Stimulated activated CD4-positive, alpha-beta T cell treated with anti-CD3 and anti-CD28 coated beads, TNF-alpha, amount 100 ng/mL, for 1 hour (primary cell): ENCODE results near the gene IGDCC3.
A peak's percentile ranks its signal among the peaks of the same experiment; 100 is the strongest.
"Not testable (repeated sequence)": the region's sequence is repeated elsewhere in the genome, so short reads cannot be mapped to it uniquely, and the experiment has no call there.

ENCODE experiments used
- DNase-seq, 3 donors: peaks; one replicate each; pipeline ENCODE4 v3.0.0-alpha.2; 2020; ENCODE audit warnings: low read depth in 3 of 3, low spot score in 1 of 3

IGDCC3 gene

DNA sequence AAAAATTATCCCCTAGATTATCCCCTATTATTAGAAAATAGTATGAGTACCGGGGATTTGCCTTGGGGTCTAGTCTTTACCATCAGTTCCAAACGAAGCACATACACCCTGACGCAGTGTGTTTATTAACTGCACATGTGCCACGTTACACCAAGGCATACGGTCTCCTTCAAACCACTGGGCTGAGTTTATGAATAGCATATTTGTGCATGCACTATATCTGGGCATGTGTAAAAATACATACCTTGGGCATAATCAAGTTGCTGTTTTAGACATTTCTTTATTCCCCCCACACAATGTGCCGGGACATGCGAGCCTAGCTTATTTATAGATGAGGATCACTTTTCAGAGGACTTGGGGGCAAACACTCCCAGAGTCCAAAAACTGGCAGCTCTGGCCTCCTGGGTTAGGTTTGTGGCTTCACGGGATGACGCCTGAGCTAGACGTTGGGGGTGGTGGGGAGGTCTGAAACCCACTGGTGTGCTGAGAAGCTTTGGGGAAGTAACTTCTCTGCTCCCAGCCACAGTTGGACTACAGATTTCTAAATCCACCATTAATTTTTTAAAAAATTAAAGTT is 28.7 kb upstream of the IGDCC3 start:
- DNase-seq = no peak

DNA sequence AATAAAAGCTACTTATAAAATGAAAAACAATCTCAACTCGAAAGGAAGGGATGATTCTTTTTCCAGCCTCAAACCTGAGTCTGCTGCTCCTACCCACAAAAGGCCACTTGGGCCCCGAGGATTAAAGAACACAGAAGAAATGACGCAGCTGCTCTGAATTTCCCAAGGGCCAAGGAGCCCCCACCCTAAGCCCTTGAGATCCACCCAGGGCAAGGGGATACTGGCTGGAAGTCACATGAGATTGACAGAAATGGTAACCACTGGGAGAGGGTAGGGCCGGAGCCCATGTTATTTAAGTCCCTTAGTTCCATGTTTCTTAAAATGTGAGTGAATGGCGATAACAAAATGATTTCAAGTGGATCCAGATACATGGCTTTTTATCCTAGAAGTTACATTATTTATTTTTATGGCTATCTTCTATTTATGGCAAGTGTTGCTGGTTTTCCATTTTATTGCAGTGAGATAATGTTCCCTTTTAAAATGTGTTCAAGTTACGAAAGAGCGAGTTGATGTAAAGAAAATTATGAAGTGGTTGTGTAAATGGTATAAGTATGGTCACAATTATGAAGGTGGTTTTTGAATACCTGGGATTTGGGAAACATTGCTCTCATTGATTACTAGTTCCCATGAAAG is 28.1 kb upstream of the IGDCC3 start:
- DNase-seq = no peak

DNA sequence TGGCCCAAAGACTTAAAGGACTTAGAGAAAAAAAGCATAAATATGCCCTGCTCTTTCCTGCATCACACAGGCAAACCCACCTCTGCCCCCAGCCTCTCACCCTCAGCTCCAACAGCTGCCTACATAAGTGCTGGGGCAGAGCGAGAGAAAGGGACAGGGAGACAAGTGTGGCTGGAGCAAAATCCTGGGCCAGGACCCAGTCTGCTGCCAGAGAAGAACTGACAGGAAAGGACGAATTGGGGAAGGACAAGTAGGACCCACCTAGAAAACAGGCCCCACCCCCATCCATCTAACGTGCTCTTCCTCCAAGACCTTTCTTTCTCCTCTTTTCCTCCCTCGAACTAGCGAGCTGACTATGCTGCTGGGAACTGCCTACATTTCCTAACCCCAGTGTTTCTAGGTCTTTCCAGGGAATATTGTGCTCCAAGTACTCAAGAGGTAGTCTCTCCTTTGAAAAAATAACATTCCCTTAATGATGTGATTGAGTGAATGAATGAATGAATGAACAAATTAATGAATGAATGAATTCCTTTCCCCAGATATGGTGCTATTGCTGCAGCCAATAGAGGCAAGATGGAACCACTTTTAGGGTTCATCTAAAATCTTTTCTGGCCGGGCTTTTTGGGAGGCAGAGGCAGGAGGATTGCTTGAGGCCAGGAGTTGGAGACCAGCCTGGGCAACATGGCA is 26.5 kb upstream of the IGDCC3 start:
- DNase-seq = no peak

DNA sequence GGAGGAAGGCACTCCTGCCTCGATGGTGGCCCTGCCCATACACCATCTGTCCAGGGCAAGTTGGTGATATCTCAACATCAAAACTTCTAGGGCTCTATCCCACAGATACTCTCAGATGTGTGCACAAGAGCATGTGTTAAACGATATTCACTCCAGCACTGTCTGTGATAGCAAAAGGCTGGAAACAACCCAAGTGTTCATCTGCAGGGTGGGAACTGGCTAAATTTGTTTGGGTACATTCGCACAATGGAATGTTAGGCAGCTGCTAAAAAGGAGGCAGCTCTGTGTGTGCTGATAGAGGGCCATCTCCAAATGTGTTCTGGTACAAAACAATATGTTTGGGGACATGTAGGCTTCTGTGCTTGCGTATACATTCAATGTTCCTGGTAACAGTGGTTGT is 25.2 kb upstream of the IGDCC3 start:
- DNase-seq = no peak

DNA sequence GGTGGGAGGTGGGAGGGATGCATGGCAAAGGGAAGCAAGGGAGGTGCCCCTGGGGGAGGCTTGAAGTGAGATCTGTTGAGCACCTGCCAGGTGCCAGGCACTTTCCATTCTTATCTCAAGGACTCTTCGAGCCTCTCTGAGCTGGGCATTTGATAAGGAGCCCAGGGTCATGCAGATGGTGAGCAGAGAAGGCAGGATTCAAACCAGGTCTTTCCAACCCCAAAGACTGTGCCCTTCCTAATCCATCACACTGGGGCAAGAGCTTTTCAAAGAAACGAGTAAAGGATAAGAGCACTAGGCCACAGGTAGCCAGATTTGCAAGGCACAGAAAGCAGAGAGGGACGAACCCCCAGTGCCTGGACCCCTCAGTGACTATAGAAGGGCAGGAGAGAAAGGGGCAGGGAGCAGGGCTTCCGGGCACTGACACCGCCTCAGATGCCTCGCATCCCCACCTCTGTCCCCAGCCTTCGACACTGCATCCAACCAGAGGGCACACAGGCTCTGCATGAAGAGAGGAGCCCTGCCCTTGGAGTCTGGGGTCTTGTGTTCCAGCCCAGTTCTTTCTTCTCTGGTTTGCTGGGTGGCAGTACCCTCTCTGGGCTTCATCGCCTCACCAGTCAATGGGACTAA is 23.9 kb upstream of the IGDCC3 start:
- DNase-seq = no peak

DNA sequence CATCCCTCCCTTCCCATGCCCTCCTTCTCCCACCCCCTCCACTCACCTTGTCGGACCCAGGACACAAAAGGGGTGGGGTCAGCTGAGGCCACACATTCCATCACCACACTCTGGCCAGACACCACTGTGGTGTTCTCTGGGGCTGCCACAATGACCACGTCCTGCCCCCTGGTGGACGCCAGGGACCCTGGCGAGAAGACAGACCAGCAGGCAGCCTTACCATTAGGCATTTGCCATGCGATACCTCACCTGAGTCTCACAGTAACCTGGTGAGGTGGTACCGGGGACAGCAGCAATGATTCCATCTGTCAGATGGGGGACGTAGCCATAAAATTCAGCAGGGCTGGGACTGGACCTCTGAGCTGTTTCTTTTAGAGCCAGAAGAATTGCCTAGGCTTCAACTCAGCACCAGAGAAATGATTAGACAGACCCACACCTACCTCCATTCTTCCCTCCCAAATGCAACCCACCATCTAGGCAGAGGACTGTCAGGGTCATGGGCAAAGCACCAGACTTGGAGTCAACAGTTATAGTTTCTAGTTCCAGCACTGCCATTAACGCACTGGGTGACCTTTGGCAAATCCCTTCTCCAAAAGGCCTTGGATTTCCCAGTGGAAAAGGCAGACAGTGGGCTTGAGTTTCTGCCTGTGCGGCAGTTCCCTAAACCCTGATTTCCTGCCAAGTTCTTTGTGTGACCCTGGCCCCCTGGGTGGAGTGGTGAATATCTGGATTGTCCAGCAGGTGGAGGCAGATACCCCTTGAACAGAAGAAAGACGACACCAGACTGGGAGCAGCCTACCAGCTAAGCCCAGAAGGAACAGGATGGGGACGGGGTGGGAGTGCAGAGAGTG is 23.2 kb upstream of the IGDCC3 start:
- peak in 1 of 3 donors; percentile 30 for DNase-seq

DNA sequence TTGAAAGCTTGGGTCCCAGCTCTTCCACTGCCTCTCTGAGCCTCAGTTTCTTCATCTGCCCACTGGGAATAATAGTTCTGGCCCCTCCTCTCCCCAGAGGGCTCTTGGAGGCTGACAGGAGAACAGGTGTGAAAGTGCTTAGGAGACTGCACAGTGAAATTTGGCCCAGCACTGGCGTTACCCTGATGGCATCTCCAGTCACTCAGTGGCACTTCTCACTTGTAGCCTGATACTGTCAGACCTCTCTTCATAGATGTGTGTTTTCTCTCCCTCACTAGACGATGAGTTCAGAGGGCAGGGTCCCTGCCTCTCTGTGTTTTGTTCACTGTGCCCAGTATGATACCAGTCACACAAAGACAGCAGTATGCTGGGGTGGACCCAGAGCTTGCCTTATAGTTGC is 22.2 kb upstream of the IGDCC3 start:
- no peak for DNase-seq

DNA sequence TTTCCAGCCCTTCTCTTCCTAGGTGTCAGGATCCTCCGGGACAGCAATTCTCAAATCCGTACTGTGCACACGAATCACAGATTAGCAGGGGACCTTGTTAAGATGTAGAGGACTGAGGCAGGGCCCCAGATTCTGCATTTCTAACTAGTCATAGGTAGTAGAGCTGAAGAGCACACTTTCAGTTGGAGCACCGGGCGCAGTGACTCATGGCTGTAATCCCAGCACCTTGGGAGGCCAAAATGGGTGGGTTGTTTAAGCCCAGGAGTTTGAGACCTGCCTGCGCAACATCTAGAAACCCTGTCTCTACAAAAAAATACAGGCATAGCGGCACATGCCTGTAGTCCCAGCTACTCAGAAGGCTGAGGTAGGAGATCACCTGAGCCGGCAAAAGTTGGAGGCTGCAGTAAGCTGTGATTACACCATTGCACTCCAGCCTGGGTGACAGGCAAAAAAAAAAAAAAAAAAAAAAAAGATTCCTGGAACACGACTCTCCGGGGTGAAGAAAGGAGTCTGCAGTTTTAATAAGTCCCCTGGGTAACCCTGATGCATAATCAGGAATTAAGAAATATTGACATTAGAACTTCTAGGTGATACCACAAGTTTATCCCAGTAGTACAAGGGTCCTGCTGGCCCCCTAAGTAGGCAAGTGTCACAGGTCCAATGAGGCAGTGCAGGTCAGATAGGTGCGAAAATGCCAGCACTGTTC is 21.4 kb upstream of the IGDCC3 start:
- DNase-seq = no peak

DNA sequence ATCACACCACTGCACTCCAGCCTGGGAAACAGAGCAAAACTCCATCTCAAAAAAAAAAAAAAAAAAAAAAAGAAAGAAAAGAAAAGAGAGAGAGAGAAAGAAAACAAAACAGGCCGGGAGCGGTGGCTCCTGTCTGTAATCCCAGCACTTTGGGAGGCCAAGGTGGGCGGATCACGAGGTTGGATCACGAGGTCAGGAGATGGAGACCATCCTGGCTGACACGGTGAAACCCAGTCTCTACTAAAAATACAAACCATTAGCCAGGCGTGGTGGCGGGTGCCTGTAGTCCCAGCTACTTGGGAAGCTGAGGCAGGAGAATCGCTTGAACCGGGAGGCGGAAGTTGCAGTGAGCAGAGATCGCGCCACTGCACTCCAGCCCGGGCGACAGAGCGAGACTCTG is 20.7 kb upstream of the IGDCC3 start:
- not testable (repeated sequence) for DNase-seq

DNA sequence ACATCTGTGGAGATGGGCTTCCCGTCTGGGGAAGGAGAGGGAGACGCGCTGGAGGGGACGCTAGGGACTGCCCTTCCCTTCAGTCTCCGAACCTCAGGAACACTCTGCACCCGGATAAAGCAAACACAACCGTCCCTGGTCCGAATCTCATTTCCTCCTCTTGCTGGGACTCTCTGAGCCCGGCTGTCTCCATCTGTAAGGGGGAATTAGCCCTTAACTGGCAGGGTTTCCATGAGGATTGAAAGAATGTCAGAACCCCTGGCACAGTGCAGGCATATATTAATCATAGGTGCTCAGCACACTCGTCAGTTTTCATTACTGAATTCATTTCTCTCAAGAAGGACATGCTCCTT is 19.1 kb upstream of the IGDCC3 start:
- DNase-seq = no peak

DNA sequence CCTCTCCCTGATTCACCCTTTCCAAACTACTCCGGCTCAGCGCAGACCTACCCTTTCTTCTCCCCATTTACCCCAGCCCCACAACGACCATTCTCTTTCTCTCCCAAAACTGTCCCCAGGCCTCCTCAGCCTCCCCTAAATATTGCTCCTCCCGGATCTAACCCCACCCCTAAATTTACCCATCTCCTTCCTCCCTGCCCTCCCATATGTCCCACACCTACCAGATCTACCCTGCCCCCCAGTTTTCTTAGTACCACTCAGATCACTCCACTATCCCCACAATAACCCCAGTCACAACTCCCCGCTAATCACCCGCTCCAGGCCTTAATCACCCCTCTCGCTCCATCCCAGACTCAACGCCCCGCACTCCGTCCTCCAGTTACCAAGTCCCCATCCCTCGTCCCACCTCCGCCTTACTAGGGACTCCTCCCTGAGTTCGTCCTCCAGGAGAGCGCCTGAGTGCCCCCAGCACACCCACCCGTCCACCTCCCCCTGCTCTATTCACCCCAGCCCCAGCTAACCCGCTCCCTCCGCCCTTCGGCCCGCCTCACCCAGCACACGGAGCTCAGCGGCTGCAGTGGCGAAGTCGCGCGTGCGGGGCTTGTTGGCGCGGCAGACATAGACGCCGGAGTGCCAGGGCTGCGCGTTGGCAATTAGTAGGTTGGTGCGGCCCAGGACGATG is 18.6 kb upstream of the IGDCC3 start:
- DNase-seq = no peak

DNA sequence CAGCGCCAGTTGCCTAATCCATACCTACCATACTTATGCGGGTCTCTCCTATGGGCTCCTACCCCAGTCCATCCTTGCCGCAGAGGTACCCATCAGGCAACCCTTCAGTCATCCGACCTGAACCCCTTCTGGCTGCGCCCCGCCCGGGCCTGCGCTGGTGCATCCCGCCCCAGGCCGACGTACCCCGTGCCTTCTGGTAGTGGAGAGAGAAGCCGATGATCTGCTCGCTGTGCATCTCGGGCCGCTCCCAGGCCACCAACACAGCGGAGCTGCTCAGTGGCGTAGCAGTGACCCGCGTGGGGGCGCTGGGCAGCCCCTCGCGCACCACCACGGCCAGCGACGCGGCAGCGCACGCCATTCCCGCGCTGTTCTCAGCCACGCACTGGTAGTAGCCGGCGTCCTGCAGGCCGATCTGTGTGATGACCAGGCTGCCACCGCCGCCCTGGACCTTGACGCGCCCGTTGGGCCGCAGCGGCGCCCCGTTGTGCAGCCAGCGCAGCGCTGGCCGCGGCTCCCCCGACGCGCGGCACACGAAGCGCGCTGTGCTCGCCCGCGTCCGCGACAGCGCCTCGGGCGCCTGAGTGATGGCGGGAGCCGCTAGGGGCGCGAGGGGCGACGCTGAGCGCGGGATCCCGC is 17.9 kb upstream of the IGDCC3 start:
- DNase-seq = no peak

DNA sequence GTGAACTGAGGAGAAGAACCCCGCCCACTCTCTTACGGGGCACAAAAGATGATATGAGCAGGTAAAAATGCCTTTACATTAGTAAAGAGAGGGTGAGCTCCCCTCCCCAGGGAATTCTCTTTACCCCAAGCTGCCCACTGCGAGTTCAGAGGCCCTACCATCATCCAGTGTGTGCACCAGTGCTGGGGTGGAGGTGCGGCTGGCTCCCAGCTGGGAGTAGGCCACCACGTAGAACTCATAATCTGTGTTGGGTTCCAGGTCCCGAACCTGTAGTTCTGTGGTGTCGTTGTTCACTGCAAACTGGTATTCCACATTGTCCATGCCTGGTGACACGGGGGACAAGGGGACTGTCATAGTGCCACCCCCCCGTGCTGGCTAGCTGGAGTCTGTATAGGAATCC is 17.1 kb upstream of the IGDCC3 start:
- no peak for DNase-seq

DNA sequence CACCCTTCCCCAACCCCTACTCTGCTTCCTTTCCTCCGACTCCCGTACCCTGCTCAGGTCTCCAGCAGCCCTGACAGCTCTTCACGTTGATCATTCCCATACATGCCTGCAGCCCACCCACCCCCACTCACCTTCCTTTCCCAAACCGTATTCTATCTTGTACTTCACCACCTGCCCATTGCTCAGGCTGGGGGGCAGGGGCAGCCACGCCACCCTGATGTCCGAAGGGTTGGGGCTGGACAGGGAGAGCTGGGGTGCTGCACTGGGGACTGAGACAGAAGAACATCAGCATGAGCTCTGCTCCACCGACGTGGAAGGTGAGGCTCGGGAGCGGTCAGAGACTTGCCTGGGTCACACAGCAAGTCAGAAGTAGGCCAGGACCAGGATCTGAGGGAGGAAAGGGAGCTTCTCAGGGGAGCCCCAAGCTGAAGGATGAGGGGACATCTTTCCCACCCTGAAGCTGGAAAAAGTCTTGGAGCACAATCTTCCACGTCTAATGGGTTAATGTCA is 16.5 kb upstream of the IGDCC3 start:
- DNase-seq = no peak

DNA sequence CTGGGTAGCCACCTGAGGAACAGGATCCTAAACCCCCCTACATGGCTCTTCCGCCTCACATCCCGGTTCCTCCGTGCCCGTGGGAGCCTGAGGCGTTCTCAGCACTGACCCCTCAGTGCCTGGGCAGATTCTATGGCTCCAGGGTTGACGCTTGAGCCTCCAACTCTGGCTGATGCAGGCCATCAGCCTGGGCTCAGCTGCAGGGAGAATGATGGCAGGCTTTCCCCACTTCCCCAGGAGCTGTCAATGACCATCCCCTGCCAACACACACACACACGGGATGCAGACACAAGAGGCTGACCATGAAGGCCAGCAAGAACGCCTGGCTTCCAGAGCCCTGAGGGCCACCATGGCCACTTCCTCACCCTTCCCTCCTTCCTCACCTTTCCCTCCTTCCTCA is 15.8 kb upstream of the IGDCC3 start:
- no peak for DNase-seq

DNA sequence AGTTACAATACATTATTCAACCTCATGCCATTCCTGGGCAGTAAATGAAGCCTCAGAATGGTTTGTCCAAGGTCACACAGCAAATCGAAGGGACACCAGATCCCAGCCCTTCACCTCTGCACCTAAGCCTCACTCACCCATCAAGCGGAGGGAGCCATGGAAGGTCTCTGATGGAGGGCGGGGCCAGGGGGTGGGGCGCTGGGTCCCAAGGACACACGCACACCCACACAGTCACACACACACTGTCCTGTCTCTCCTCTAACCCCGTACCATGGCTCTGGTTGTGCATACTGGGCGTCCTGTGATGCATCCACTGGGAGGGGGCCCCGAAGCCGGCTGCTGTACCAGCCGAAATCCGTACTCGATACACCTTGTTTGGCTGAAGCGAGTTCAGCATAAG is 15.3 kb upstream of the IGDCC3 start:
- DNase-seq = no peak

DNA sequence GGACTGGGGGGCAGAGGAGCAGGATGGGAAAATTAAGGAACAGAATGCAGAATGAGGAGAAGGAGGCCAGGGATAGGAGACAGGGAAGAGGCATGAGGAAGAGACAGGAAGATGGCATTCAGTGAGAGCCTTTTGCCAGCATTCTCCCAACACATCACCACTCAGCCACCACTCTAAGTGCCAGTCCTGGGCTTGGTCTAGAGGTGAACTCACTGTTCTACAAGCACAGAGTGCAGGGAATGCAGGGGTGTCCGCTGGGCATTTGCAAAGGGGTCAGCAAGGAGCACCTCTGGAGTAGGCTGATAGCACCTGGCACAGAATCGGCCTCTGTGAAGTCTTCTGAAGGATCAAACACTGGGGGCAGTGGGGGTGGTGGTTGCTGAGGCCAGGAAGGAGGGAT is 14.6 kb upstream of the IGDCC3 start:
- DNase-seq = no peak

DNA sequence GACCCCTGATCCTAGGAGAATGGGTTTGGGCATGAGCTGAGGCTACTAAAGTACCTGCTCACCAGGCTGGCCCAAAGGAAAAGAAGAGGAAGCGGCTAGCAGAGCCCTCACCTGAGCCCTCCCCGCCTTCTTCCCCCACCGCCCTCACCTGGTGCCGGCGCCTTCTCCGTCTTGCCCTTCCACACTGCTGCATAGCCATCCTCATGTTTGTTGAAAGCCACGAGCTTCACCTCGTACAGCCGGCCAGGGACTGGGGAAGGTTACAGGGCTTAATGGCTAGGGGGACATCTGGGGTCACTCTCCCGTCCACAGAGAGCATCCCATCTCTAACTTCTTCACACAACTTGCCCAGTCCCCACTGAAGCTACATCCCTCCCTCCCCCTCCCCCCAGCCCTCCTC is 13.9 kb upstream of the IGDCC3 start:
- DNase-seq = no peak

DNA sequence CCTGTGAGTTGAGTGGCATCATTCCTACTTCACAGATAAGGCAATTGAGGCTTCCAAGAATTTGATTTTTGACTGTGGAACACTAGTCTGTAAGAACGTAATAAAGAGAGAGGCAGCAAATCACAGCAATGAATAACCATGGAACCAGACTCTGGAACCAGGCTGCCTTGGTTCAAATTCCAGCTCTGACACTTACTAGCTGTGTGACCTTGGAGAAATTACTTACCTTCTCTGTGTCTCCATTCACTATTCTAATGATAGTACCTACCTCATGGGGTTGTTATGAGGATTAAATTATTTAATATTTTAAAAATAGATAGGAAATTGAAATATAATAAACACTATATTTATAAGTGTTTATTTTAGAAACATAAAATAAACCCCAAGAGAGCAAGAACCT is 12.6 kb upstream of the IGDCC3 start:
- no peak for DNase-seq

DNA sequence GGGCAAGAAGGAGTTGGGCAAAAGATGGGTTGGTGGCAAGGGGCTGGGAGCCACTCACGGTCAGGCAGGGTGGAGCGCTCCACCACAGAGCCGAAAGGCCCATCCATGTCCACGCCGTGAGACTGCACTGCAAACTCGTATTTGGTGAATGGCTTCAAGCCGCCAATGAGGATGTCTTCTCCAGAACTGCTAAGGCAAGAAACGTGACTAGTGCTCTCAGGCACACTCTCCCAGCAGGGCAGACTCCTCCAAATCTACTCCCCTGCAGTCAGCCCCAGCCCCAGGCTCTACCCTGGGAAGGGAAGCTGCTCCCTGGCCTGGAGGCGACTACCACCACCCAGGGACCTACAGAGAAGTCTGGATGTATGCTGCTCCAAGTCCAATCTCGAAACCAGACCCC is 11.4 kb upstream of the IGDCC3 start:
- no peak for DNase-seq
